HG03342 (cell line): Measurements from ENCODE around the gene TOR4A.
"Not testable (repeated sequence)": the region's sequence is repeated elsewhere in the genome, so short reads cannot be mapped to it uniquely, and the experiment has no call there.

Experiments used
- ATAC-seq: cut with Tn5 transposase; IDR thresholded peaks from one replicate; pipeline ENCODE4 v1.9.1; 2021; ENCODE audit warnings: mild to moderate bottlenecking, moderate library complexity; ENCODE audit not compliant: unreplicated experiment

Gene TOR4A

GRCh38 chr9:137237759-137238726 is 39.5 kb upstream of the TOR4A start:
- no peak for ATAC-seq

DNA sequence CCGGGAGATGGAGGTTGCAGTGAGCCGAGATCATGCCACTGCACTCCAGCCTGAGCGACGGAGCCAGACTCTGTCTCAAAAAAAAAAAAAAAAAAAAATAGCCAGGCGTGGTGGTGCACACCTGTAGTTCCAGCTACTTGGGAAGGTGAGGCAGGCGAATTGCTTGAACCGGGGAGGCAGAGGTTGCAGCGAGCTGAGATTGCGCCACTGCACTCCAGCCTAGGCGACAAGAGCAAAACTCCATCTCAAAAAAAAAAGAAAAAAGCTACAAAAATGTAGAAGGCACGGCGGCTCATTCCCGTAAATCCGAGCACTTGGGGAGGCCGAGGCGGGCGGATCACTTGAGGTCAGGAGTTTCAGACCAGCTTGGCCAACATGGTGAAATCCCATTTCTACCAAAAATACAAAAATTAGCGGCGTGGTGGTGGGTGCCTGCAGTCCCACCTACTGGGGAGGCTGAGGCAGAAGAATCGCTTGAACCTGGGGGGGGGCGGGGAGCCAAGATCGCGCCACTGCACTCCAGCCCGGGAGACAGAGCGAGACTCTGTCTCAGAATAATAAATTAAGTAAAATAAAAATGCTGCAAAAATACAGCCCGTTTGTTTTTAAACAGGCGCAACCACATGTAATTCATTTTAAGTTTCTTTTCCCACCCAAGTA is 37.9 kb upstream of the TOR4A start:
- not testable (repeated sequence) for ATAC-seq

DNA sequence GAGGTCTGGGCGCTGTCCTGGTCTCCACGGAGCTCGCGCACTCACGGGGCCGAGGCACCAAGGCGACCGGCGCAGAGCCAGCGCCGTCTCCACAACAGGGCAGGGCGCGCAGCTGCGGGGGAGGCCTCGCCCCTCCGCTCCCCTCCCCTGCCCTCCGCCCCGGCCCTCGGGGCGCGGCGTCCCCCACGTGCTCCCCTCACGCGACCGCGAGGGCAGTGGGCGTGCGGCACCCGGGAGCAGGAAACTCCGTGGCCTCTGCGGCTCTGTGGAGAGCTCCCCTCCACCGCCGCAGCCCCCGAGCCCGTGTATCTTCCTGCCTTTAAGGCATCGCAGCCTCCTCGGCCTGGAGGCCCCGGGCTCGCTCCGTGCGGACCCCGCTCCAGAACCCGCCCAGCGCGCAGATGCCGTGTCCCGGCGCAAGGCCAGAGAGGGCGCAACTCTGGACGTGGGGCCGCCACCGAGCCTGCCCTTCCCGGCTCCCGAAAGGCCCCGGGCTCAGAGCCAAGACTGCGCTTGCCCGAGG is 37.1 kb upstream of the TOR4A start:
- peak; percentile 22 for ATAC-seq

GRCh38 chr9:137240841-137241489 is 36.6 kb upstream of the TOR4A start, which contains the start of gene TUBB4B:
TSS of gene TUBB4B (plus strand) at chr9:137241287. CDS start at chr9:137241361, 74 bp downstream.
- peak; percentile 70 for ATAC-seq

GRCh38 chr9:137241490-137242268 is 35.8 kb upstream of the TOR4A start:
- peak; percentile 4 for ATAC-seq

DNA sequence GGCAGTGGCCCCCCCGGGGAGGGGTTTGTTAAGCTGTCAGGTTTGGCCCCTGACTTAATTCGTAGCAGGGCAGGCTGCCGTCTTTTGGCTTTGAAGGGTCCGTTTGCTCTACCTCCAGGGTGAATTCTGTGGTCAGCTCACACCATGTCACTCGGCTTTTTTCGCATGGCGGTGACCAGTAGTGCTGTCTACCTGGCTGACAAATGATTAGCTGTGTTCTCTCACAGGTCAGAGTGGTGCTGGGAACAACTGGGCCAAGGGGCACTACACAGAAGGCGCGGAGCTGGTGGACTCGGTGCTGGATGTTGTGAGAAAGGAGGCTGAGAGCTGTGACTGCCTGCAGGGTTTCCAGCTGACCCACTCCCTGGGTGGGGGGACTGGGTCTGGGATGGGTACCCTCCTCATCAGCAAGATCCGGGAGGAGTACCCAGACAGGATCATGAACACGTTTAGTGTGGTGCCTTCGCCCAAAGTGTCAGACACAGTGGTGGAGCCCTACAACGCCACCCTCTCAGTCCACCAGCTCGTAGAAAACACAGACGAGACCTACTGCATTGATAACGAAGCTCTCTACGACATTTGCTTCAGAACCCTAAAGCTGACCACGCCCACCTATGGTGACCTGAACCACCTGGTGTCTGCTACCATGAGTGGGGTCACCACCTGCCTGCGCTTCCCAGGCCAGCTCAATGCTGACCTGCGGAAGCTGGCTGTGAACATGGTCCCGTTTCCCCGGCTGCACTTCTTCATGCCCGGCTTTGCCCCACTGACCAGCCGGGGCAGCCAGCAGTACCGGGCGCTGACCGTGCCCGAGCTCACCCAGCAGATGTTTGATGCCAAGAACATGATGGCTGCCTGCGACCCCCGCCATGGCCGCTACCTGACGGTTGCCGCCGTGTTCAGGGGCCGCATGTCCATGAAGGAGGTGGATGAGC is 35.0 kb upstream of the TOR4A start:
- ATAC-seq: no peak

DNA sequence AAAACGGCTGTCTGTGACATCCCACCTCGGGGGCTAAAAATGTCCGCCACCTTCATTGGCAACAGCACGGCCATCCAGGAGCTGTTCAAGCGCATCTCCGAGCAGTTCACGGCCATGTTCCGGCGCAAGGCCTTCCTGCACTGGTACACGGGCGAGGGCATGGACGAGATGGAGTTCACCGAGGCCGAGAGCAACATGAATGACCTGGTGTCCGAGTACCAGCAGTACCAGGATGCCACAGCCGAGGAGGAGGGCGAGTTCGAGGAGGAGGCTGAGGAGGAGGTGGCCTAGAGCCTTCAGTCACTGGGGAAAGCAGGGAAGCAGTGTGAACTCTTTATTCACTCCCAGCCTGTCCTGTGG is 34.3 kb upstream of the TOR4A start:
- not testable (repeated sequence) for ATAC-seq

- no peak for ATAC-seq
Observed at GRCh38 chr9:137243626-137244485, 33.7 kb upstream of the TOR4A start.

DNA sequence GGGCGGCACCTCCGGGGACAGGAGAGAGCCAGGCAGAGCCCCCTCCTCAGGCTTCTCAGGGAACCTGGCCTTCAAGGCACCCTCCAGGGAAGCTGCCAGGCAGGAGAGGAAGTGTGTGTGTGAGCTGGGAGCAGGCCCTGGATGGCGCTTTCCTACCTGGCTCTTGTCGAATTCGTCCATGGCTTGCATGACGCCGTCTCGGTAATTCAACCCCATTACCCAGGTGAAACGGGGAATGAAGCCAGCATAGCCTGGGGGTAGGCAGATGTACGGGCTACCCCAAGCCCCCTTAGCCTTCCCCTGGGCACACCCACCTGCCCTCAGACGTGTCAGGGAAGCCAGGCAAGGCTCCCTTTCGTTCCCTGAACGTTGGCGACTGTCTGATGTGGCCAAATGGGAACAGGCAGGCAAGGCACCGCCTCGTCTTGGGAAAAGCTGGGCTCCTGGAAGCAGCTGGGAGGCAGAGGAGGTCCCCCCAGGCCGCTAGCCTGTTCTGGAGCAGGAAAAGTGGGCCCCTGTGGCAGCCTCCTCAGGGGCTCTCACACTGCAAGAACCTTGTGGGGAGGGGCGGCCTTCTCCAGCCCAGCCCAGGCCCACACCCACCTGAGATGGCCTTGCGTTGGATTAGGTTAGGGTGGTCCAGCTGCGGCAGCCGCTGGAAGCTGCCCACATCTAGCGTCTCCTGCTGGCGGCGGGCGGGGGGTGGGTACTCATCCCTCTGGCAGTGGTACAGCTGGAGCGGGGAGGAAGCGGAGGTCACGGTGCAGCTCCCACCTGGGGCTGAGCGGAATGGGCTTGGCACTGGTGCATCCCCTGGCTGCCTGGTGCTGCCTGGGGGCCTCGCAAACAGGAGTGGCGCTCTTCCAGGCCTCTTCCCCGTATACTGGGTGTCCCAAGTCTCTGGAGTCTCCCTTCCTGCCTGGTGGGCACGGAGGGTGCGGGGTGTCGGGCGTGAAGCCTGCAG is 32.8 kb upstream of the TOR4A start:
- no peak for ATAC-seq

- no peak for ATAC-seq
Observed at GRCh38 chr9:137245450-137246421, 31.8 kb upstream of the TOR4A start.

DNA sequence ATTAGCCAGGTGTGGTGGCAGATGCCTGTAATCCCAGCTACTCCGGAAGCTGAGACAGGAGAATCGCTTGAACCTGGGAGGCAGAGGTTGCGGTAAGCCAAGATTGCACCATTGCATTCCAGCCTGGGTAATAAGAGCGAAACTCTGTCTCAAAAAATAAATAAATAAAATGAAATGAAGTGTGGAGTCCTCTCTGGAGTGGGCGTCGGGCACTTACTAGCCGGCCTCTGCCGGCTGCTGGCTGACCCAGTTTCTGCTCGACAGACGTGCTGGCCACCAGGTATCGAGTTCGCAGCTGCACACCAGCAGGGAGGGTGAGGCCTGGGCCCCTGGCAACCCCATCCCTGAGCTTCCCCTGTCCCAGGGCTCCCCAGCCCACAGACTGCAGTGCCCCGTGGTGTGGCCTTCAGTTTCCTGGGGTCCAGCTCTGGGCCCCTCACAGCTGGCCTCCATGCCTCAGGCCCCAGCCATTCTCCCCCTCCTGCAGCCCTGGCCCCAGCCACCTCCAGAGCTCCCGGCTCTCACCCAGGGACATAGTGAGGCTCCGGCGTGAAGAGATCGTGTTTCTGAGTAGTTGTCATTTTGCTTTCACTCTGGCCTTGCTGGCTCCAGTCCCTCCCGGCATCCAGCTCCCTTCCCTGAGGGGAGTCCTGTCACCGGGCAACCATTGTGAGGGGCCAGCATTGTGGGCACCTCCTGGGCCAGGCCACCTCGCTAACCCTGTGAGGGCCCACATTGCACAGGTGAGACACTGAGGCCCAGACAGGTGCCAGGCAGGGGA is 30.2 kb upstream of the TOR4A start:
- no peak for ATAC-seq

- ATAC-seq: no peak
Observed at GRCh38 chr9:137247916-137248175, 29.7 kb upstream of the TOR4A start.

- no peak for ATAC-seq
Observed at GRCh38 chr9:137250329-137251193, 27.0 kb upstream of the TOR4A start.

- no peak for ATAC-seq
Observed at GRCh38 chr9:137251194-137251461, 26.4 kb upstream of the TOR4A start, which contains the start of gene STPG3. TSS of gene STPG3 (plus strand) at chr9:137251286. CDS start at chr9:137251287, 1 bp downstream.
